Activated T-cell treated with anti-CD3 and anti-CD28 coated beads for 48 hours (primary cell): ENCODE results near the gene PDGFC.

Experiments
- DNase-seq: peaks from one replicate; pipeline ENCODE4 v3.0.0-alpha.2; 2020; ENCODE audit warnings: low read depth

PDGFC gene

GRCh38 chr4:156782491-156782890 is 189.1 kb downstream of the PDGFC start:
- no peak for DNase-seq

- DNase-seq = no peak
These were observed 189.7 kb downstream of the PDGFC start for GRCh38 chr4:156781852-156782251.

DNA sequence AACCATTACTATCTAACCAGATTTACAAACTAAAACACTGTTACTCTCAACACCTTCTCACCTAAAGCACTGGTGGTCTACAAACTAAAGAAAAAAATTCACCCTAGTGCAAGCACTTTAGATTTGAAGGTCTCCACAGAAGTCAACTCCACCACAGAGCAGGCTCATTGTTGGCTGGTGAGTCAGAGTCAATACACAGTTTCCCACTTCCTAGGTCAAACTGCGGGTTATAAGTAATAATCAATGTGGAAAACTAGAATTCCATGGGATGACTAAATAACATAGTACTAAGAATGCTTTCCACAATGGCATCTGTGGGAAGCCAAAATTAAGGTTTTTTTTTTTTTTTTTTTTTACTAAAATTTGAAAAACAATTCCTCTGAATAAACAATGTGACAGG is 191.8 kb downstream of the PDGFC start:
- DNase-seq = no peak

- no peak for DNase-seq
These were observed 192.6 kb downstream of the PDGFC start for GRCh38 chr4:156779042-156779441.

- DNase-seq = no peak
These were observed 193.0 kb downstream of the PDGFC start for GRCh38 chr4:156778606-156779005.

GRCh38 chr4:156778093-156778492 is 193.5 kb downstream of the PDGFC start:
- DNase-seq = no peak

GRCh38 chr4:156775813-156776212 is 195.8 kb downstream of the PDGFC start:
- DNase-seq = no peak

- DNase-seq = no peak
These were observed 197.2 kb downstream of the PDGFC start for GRCh38 chr4:156774422-156774821.

GRCh38 chr4:156773648-156774357 is 197.8 kb downstream of the PDGFC start:
- DNase-seq = no peak

DNA sequence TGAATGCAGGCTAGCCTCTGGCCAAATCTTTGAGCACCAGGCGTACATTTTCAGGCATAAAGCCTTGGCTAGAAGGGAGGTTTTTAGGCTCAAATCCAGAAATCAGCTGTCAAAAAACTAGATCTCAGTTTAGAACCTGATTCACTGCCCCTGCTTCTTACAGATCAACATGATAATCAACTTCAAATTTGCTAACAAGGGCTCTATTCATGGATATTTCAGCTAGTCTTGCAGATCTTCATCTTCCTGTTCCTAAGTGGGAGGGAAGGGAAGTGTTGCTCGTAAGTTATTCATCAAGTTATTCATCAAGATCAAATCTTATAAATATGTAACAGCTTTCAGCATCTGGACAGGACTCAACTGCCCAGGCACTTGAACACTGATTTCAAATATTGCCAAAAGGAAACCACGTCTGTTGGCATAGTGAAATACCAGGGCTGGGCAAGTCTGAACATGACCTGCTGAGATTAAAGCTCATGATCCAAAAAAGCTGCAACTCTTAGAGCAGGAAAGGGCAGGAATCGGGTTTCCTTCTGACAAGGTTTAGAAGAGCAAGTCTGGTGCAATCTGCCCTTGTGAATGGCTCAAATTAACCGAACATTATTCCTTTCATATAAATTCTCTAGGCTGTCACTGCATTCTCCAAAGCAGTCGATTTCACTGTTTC is 200.3 kb downstream of the PDGFC start:
- DNase-seq = no peak

GRCh38 chr4:156770140-156770539 is 201.5 kb downstream of the PDGFC start:
- no peak for DNase-seq

DNA sequence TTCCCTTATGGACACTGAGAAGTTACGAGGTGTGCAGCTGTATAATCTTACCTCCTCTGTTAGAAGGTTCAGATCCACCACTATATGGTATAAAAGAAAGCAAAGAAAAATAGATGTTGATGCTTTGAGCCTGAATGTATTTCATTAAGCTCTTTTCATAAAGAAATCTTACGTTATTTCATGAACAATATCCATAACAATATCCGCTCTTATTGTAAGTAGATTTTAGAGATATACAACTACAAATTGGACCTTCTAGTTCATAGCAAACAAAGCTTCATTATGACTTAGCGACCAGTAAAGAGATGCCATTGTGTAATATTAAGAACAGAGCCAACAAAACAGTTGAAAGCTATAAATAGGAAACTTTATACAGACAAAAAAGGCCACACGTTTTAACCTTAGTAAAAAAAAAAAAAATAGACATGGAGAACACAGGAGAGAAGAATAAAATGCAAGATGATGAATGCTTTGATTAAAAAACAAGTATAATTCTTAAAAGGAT is 203.6 kb downstream of the PDGFC start:
- no peak for DNase-seq

DNA sequence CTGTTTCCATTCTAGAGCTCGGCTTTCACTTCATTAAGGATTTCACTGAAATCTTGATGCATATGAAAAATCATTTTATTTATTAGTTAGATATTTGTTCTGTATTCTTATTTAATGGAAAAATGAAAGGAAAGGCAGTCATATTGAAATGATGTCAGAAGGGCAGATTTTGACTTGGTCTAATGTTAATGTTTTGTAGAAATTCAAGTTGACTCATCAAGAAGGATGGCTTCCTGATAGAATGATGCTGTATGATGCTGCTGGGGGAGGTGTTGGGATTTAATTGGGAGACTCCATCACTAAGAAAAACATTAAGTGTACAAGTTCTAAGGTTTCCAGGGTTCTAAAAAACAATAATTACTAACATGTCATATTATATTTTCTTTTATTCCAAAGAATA is 204.8 kb downstream of the PDGFC start:
- DNase-seq = no peak

DNA sequence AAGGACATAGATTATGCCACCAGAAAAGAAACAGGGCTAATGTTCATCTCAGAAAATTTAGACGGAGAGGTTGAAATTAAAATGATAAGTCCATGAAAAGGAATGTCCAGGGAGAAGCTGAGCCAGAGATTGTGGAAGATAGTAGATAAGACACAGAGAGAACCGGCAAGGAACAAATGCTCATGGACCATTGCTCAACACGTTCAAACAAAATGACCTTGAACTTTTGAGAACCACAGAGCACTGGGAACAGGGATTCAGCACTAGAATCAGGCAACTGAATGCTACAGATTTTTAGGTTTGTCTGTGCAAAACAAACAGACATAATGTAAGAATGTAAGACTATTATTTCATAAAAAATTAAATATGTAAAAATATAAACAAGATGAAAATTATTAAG is 206.3 kb downstream of the PDGFC start:
- no peak for DNase-seq

- no peak for DNase-seq
These were observed 206.8 kb downstream of the PDGFC start for GRCh38 chr4:156764846-156765245.

GRCh38 chr4:156764145-156764544 is 207.5 kb downstream of the PDGFC start:
- no peak for DNase-seq

DNA sequence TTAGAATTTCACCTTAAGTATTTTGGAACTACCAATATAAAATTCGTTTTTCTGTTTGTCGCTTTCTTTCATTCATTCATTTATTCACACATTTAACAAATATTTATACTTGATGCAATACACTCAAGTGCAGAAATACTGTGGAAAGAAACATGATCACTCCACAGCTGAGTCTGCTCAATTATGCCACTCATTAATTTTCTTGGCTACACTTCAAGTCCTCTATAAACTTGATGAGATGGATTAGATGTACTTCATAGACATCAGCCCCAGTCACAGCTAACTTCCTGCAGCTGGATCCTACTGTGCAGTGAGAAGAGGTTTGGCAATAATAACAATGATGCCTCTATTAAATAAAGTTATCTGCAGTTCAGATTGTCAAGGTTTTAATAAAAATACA is 208.1 kb downstream of the PDGFC start:
- DNase-seq = no peak

- no peak for DNase-seq
These were observed 208.7 kb downstream of the PDGFC start for GRCh38 chr4:156762851-156763250.

DNA sequence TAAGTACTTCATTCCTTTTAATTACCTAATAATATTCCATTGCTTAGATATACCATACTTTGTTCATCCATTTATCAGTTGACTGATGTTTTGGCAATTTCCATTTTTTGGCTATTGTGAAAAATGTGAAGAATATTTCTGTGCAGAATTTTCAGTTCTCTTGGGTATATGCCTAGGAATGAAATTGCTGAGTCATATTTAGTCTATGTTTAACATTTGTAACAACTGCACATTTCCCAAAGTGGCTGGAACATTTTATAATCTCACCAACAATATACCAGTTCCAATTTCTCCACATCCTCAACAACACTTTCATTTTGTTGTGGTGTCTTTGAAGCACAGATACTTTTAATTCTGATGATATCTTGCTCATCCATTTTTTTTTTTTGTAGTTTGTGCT is 215.5 kb downstream of the PDGFC start:
- DNase-seq = no peak

DNA sequence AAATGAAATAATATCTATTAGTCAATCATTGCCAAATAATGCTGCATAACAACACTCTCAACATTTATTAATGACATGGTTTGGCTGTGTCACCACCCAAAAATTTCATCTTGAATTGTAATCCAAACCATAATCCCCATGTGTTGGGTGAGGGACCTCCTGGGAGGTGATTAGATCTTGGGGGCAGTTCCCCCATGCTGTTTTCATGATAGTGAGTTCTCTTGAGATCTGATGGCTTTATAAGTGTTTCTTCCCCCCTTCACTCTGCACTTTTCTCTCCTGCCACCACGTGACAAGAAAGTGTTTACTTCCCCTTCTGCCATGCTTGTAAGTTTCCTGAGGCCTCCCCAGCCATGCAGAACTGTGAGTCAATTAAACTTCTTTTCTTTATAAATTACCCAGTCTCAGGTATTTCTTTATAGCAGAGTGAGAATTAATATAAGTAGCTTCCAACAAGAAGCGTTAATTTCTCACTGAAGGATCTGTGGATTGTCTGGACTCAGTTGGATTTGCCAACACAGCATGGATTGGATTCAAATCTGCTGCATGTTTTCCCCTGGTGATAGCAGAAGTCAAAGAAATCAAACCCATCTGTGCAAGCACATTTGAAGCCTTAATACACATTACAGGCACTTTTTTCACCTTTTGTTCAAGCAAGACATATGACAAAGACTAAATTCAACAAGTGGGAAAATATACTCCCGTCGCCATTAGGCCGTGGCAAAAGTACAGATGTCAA is 216.6 kb downstream of the PDGFC start:
- no peak for DNase-seq

DNA sequence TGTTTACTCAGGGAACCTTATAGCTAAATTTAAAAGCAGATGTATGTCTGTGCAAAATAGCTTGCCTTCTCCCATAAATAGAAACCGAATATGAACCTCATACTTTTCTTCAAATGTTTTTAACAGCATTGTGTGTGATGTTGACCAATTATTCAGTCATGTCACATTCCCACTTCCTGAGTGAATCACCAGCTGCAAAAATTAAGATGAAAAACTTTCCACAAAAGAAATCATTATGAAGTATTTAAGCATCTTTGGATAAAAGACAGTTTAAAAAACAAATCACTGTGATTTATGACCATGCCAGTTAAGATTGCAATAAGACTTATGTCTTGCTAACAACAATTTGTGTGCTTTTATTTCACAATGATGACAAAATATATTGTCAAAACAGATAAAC is 220.1 kb downstream of the PDGFC start:
- no peak for DNase-seq

DNA sequence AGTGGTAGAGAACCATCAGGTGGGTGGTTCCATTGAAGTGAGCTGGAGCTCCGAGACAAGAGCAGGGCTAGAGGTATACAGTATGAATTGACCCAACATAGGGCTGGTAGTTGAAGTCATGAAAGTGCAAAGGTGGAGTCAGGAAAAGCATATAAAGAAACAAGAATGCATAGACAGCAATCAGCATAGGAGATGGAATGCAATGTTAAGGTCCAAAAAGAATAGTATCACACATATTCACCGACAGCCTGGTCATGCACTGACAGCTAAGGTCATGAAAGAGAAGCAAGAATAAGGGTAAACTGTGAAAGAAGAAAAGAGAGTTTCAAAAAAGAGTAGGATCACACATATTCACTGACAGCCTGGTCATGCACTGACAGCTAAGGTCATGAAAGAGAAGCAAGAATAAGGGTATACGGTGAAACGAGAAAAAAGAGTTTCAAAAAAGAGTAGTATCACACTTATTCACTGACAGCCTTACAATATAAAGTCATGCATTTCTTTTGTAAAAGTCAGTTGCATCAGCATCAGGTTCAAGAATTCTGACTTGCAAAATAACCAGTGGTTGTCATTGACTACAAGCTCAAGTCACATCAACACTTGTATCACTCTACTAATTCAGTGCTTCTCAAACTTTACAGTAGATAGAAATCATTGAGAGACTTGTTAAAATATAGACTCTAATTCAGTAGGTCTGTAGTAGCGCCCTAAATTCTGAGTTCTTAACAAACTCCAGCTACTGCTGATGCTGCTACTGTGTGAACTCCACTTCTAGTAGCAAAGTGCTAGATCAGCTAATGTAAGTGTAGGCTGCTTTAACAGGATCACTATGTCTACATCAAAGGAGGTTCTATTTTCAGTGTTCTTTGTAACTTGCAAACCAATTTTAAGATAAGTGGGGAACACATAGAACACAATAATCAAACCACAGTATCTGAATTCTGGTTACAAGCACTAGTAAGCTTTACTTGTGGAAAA is 221.9 kb downstream of the PDGFC start:
- DNase-seq = no peak
